HepG2 (cell line): ENCODE results near the gene DYNLT2B. TPM values are rescaled to one million over a fixed set of nuclear protein-coding genes. Genes with fewer than 3 reads are reported as not detected.

Experiments
- ATAC-seq: fragments of 200-7000 bp; cut with Tn5 transposase; 3 replicates; pipeline ENCODE4 v1.9.1; 2020; ENCODE audit warnings: mild to moderate bottlenecking, moderate library complexity
- BruUV-seq: library from RNA; stranded (reverse); fragments of 400-500 nt; replicated peaks from 2 replicates; lab custom pipeline; 2021; lab: Mats Ljungman, UMichigan
- CTCF ChIA-PET: fragments of 300-600 bp; formaldehyde crosslinking; extraction: SDS; loops from one replicate; lab custom pipeline; 2021; ENCODE audit warnings: low total read pairs, inconsistent platforms, low intra/inter-chr PET ratio; lab: Yijun Ruan, JAX
- POLR2A ChIA-PET: fragments of 350-600 bp; sonication (Branson Sonifier 250); formaldehyde crosslinking; loops from one replicate; lab custom pipeline; 2020; ENCODE audit warnings: antibody characterized with exemption, inconsistent platforms; lab: Yijun Ruan, JAX
- DNase-seq: peaks from one replicate; pipeline ENCODE4 v3.0.0-alpha.2; 2015; ENCODE audit warnings: low spot score
- FAIRE-seq: peaks from 3 replicates; lab custom pipeline; 2011; peaks lifted over from hg19 to GRCh38; lab: Jason Lieb, UNC
- H2AFZ ChIP-seq: one replicate; pipeline ENCODE4 v1.6.1; 2011; ENCODE audit warnings: low read length, inconsistent platforms
- H3K27ac ChIP-seq: fragments of 300-600 bp; 3 replicates; pipeline ENCODE4 v1.8.0; 2011; ENCODE audit warnings: mixed run types, mild to moderate bottlenecking, mixed read lengths, low read length, inconsistent platforms; ENCODE audit not compliant: insufficient read depth; ENCODE audit errors: extremely low read length
- H3K27me3 ChIP-seq, 2 experiments: fragments of 200-600 bp in 1 of 2; 2 replicates in 1 of 2; 3 replicates in 1 of 2; pipeline versions ENCODE4 v1.6.0 to v1.8.0; 2011; ENCODE audit warnings: low read length in 2 of 2, mild to moderate bottlenecking in 2 of 2, moderate library complexity in 2 of 2, inconsistent platforms in 1 of 2; ENCODE audit not compliant: insufficient read depth in 2 of 2, control insufficient read depth in 1 of 2
- H3K36me3 ChIP-seq, 2 experiments: fragments of 200-600 bp in 1 of 2; replicated peaks in 1 of 2; 2 replicates in 1 of 2; 3 replicates in 1 of 2; pipeline versions ENCODE4 v1.5.1 to v1.8.0; 2011; ENCODE audit warnings: low read length in 2 of 2, inconsistent platforms in 1 of 2; ENCODE audit not compliant: insufficient read depth in 2 of 2, control insufficient read depth in 1 of 2
- H3K4me1 ChIP-seq: 2 replicates; pipeline ENCODE4 v1.5.1; 2012; ENCODE audit warnings: low read length, inconsistent platforms; ENCODE audit not compliant: insufficient read depth
- H3K4me2 ChIP-seq: 2 replicates; pipeline ENCODE4 v1.6.0; 2011; ENCODE audit warnings: low read depth, low read length, inconsistent platforms
- H3K4me3 ChIP-seq, 3 experiments: fragments of 200-600 bp in 1 of 3; sonication (generic), shearing (Covaris generic) in 1 of 3; replicated peaks in 1 of 3; 2 replicates each; pipeline ENCODE4 v1.5.1; 2011 to 2016; ENCODE audit warnings: low read length in 3 of 3, inconsistent platforms in 2 of 3, low read depth in 2 of 3, mild to moderate bottlenecking in 2 of 3, control low read depth in 1 of 3, mixed read lengths in 1 of 3; ENCODE audit not compliant: insufficient read depth in 1 of 3
- H3K79me2 ChIP-seq: one replicate; pipeline ENCODE4 v1.6.1; 2011; ENCODE audit warnings: low read length, inconsistent platforms; ENCODE audit not compliant: insufficient read depth
- H3K9ac ChIP-seq: 2 replicates; pipeline ENCODE4 v1.6.0; 2011; ENCODE audit warnings: mild to moderate bottlenecking, low read depth, low read length, inconsistent platforms; ENCODE audit not compliant: insufficient read depth
- H3K9me3 ChIP-seq: 2 replicates; pipeline ENCODE4 v1.5.1; 2012; ENCODE audit warnings: mild to moderate bottlenecking, low read length
- H4K20me1 ChIP-seq: 2 replicates; pipeline ENCODE4 v1.6.0; 2011; ENCODE audit warnings: inconsistent platforms, mild to moderate bottlenecking, low read length, moderate library complexity; ENCODE audit not compliant: insufficient read depth
- ELF4 ChIP-seq: sonication (generic); formaldehyde crosslinking; IDR thresholded peaks from 2 replicates; pipeline ENCODE4 v1.5.0; 2020; ENCODE audit warnings: missing genetic modification reagents, mild to moderate bottlenecking, moderate library complexity, borderline replicate concordance
- JDP2 ChIP-seq: sonication (generic); formaldehyde crosslinking; IDR thresholded peaks from 2 replicates; pipeline ENCODE4 v1.8.1; 2022; ENCODE audit warnings: missing genetic modification reagents, borderline replicate concordance
- KDM3A ChIP-seq: IDR thresholded peaks from 2 replicates; pipeline ENCODE4 v1.6.1; 2018; ENCODE audit warnings: low read depth, missing compliant biosample characterization
- PPARG ChIP-seq: conservative IDR thresholded peaks from 2 replicates; pipeline ENCODE4 v1.6.1; 2016; ENCODE audit warnings: missing biosample characterization, missing genetic modification reagents
- THYN1 ChIP-seq: sonication (generic); formaldehyde crosslinking; IDR thresholded peaks from 2 replicates; pipeline ENCODE4 v1.8.1; 2023; ENCODE audit warnings: low read depth, mild to moderate bottlenecking, moderate library complexity, missing genetic modification reagents, borderline replicate concordance
- ZBTB21 ChIP-seq: sonication (generic); formaldehyde crosslinking; IDR thresholded peaks from 2 replicates; pipeline ENCODE4 v1.4.0; 2020; ENCODE audit warnings: missing genetic modification reagents
- ZBTB7A ChIP-seq: sonication (generic); formaldehyde crosslinking; IDR thresholded peaks from 2 replicates; pipeline ENCODE4 v1.8.0; 2022; ENCODE audit warnings: mild to moderate bottlenecking, missing genetic modification reagents
- ZNF121 ChIP-seq: sonication (generic); formaldehyde crosslinking; IDR thresholded peaks from 2 replicates; pipeline ENCODE4 v1.5.0; 2020; ENCODE audit warnings: mild to moderate bottlenecking, missing genetic modification reagents
- ZNF343 ChIP-seq: sonication (generic); formaldehyde crosslinking; IDR thresholded peaks from 2 replicates; pipeline ENCODE4 v1.4.0; 2020; ENCODE audit warnings: mild to moderate bottlenecking, missing genetic modification reagents
- ZNF546 ChIP-seq: sonication (generic); formaldehyde crosslinking; conservative IDR thresholded peaks from 2 replicates; pipeline ENCODE4 v1.8.1; 2023; ENCODE audit warnings: mild to moderate bottlenecking, missing genetic modification reagents
- ZNF574 ChIP-seq: sonication (generic); formaldehyde crosslinking; IDR thresholded peaks from 2 replicates; pipeline ENCODE4 v1.4.0; 2020; ENCODE audit warnings: missing genetic modification reagents
- WGBS: methylation state at CpG from one replicate; pipeline ENCODE4 v1.1.6; 2017; ENCODE audit warnings: low lambda C conversion rate; 5-methylcytosine and 5-hydroxymethylcytosine counted together
- in situ Hi-C: cut with HindIII; loops from 2 replicates; pipeline ENCODE4 v1.10.0; 2017; ENCODE audit warnings: low pct_unique_long_range_greater_than_20kb; ENCODE audit not compliant: extremely low pct_ligation_motif_present
- intact Hi-C: fragments of 100-400 bp; cut with micrococcal nuclease; formaldehyde crosslinking; loops from one replicate; pipeline ENCODE4 v1.10.0; 2022; ENCODE audit not compliant: unreplicated experiment
- polyA plus RNA-seq, 8 experiments: library from polyadenylated mRNA; depleted of rRNA in 3 of 8; stranded (reverse) in 7 of 8; unstranded in 1 of 8; fragments of >200 nt; fragmentation: Illumina TruSeq in 4 of 8; extraction: Trizol in 4 of 8; gene quantifications; 2 replicates each; pipeline versions ENCODE4 v1.2.1 to v1.2.3, GENCODE V29; 2011 to 2016; ENCODE audit warnings: low read depth in 4 of 8, missing spikeins in 1 of 8, mixed read lengths in 1 of 8; ENCODE audit not compliant: insufficient read depth in 1 of 8
- total RNA-seq, 5 experiments: library from RNA; depleted of rRNA; stranded (reverse); fragments of >200 nt; fragmentation: Illumina TruSeq; extraction: Trizol; gene quantifications; 2 replicates each; pipeline ENCODE4 v1.2.3, GENCODE V29; 2016; ENCODE audit warnings: low read depth in 1 of 5

DYNLT2B gene
- total and polyA plus RNA-seq, 2 of the 13 experiments (the other 11 are each of a cell fraction or from before 2014, with no cell fraction given): 4.0 to 7.0 TPM

DNA sequence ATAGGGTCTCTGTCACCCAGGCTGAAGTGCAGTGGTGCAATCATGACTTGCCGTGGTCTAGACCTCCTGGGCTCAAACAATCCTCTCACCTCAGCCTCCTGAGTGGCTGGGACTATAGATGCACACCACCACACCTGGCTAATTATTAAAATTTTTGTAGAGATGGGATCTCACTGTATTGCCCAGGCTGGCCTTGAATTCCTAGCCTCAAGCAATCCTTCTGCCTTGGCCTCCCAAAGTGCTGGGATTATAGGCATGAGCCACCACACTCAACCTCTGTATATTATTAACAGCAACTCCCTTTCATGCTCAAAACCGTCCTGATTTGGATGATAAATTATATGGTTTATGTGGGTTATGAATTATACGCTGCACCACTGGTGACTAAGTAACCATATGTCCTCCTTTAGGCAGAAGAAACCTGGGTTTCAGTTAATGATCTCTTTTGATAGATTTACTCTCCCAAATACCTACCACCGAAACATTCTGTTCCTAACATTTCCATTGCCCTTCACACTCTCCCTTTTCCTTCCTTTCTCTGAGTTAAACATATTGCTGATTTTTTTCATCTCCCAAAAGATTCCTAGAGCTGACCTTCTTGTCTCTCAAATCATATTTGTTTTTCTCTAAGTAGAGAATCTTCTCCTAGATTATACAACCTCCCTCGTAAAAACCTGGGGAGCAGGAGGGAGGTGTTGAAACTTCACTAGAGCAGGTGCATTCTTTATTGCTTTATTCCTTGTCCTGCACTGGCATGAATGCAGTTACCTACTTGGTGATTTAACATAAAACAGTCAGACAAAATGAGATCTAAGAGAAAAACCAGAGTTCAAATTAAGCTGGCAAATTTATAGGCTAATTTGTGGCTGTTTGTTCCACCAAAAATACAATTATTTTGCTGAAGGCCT is 63.4 kb downstream of the DYNLT2B start:
- WGBS: 94% methylated on average over 5 of the region's 5 CpGs
- no peak for DNase-seq
- Histone ChIP-seq H3K36me3 (peaks cover 0 to 12% of the 10 kb centered on the region in 2 experiments; a peak in 1 of 5 replicates), H3K79me2 (no peaks in the 10 kb centered on the region), H3K9ac (no peak overlapping the region), H3K9me3 (no peaks in the 10 kb centered on the region), H3K4me3 (no peak overlapping the region), H4K20me1 (no peaks in the 10 kb centered on the region), H3K27ac (peak overlapping the region; percentile 48), H3K4me2 (no peak overlapping the region), H2AFZ (no peak overlapping the region), H3K4me1 (peaks cover 17% of the 10 kb centered on the region), H3K27me3 (no peaks in the 10 kb centered on the region)
- TF ChIP-seq ZNF121 (peak; percentile 68; the same call in 1 of the 2 replicates), JDP2 (CRISPR knock-in tag) (no peak)
- FAIRE-seq: no peak
- TSS peak; percentile 39 for BruUV-seq
- intact Hi-C loops: loop anchor here (2.0 kb wide), 1 partner anchor 38 kb away; no protein-coding TSS in a partner anchor
- ATAC-seq: no peak
- in situ Hi-C loops: loop anchor here (5.0 kb wide), 1 partner anchor 263 kb away; the partner anchor contains the start of gene SMCO1
- CTCF ChIA-PET: interaction anchor here (1.3 to 3.0 kb wide), 2 partner anchors 37 to 265 kb away, joined by 6 to 28 read pairs; no protein-coding TSS in a partner anchor
- POLR2A ChIA-PET: no interaction called here

DNA sequence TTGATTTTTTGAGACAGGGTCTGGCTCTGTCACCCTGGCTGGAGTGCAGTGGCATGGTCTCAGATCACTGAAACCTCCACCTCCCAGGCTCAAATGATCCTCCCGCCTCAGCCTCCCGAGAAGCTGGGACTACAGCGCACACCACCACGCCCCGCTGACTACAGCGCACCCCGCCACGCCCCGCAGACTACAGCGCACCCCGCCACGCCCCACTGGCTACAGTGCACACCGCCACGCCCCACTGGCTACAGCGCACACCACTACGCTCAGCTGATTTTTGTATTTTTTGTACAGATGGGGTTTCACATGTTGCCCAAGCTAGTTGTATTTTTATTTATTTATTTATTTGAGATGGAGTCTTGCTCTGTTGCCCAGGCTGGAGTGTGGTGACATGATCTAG is 66.1 kb downstream of the DYNLT2B start:
- FAIRE-seq (no peak), ATAC-seq (no peak), DNase-seq (no peak)
- Histone ChIP-seq H3K27ac (no peak overlapping the region), H3K4me2 (no peak overlapping the region), H4K20me1 (no peaks in the 10 kb centered on the region), H3K36me3 (peaks cover 7 to 12% of the 10 kb centered on the region in 2 experiments), H2AFZ (no peak overlapping the region), H3K27me3 (no peaks in the 10 kb centered on the region), H3K9me3 (no peaks in the 10 kb centered on the region), H3K4me3 (no peak overlapping the region), H3K79me2 (no peaks in the 10 kb centered on the region), H3K4me1 (peaks cover 17% of the 10 kb centered on the region), H3K9ac (no peak overlapping the region)
- in situ Hi-C loops: no loop called here
- TF ChIP-seq KDM3A (CRISPR knock-in tag) (no peak), THYN1 (CRISPR knock-in tag) (no peak), ELF4 (CRISPR knock-in tag) (no peak), ZNF343 (CRISPR knock-in tag) (no peak), ZNF546 (CRISPR knock-in tag) (no peak), ZBTB7A (CRISPR knock-in tag) (no peak), PPARG (no peak), ZNF574 (no peak), ZBTB21 (CRISPR knock-in tag) (no peak)
- intact Hi-C loops: no loop called here
- POLR2A ChIA-PET: no interaction called here
- CTCF ChIA-PET: no interaction called here
- no TSS peak for BruUV-seq
- 98% methylated on average over 16 of the region's 16 CpGs for WGBS
